Measurements from ENCODE around the gene KRT38.

The KRT38 gene

DNA sequence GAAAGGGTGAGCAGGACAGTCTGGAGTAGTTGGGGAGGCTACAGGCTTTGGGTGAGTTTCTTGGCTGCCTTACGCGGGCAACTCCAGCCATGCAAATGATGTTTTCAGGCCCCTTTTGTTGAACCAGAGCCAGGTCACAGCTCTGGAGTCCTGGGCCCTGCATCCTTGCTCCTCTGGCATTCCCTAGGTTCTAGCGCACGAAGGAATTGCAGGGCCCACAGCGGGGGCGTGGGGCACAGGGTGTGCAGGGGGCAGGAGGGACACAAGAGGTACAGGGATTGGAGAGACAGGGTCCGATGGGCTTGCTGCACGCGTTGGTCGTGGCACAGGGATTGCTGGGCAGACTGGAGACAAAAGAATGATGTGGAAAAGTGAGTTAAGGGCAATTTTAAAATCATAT lies 47.0 kb downstream of the KRT38 start:
- DNase-seq: no peak

DNA sequence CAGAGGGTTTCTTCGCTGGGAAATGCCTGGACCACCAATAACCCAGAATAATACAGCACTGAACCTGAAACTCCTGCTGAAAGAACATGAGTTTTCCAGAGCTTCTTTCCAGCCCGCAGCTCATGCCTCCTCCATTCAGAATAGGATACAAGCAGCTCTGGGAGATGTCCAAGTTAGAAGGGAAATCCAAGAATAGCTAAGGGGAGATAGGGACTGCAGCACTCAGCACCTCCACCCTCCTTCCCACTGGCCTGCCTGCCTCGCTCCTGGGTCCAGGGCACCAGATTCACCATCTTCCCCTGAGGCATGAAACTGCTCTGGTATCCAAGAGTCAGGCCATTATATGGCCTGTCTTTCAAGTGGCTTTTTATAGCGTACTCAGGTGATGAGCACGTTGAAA lies 47.5 kb downstream of the KRT38 start:
- DNase-seq: no peak

- no peak for DNase-seq
Observed at GRCh38 chr17:41392278-41392677, 48.5 kb downstream of the KRT38 start.

DNA sequence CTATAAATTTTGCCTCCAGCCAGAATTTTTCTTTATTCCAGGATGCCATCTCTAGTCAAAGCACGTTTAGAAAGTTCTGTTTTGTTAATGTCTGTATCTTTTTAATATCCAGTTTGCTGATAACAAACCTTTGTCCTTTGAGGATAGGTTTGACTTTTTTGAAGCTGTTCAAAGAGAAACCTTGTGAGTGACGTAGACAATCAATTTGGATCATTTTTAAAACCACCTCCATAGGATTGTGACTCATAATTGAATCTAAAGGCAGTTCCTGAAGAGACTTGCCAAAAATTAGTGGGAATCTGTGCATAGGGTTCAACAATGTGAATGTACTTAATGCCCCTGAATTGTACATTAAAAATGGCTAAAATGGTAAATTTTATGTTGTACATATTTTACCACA lies 49.2 kb downstream of the KRT38 start:
- no peak for DNase-seq

DNA sequence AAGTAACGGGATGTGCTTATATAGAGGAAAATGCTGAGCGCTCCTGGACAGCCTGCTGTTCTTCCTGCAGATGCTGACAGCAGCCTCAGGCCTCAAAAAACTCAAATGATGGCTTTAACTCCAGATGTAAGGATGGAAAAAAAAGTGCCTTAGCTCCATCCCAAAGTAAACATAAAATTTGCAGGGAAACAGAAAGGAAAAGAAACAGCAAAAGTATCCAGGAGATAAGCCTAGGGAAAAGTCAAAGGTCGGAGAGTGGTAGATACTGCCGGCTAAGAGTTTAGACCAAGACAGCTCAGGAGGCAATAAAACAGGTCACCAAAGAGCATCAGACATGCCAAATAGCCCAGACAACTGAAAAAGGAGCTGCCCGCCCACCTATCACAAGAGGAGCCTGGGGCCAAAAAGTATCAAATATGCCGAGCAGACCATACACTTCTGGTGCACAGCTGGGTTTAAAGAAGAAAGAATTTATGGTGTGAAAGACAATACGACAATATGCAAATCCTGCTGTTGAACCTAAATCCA lies 50.3 kb downstream of the KRT38 start:
- no peak for DNase-seq

GRCh38 chr17:41387670-41388069 lies 53.1 kb downstream of the KRT38 start:
- DNase-seq: no peak

GRCh38 chr17:41386227-41386626 lies 54.6 kb downstream of the KRT38 start:
- DNase-seq: no peak

Data from inflammatory macrophage treated with lipopolysaccharide for 4 hours (primary cell).